ENCODE measurements around the gene CLCN5.

CLCN5 gene

DNA sequence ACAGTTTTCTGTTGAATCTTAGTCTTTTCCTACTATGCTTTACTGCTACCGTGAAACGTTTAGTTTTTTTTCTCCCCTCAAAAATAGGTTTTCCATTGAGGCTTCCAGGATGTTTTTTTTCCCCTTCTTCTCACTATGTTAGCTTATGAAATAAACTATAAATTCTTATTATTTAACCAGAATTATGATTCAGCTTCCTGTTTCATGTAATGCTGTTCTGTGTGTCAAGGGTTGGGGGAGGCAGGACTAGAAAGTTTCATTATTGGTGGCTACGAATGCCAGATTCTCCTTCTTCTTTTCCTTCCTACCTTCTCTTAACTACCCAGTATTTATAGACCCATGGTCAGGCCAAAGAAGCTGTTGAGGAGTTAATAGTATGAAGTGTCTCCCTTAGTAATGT lies 11.8 kb downstream of the CLCN5 start:
- DNase-seq (ENCODE audit: low read depth): peak; percentile 8

DNA sequence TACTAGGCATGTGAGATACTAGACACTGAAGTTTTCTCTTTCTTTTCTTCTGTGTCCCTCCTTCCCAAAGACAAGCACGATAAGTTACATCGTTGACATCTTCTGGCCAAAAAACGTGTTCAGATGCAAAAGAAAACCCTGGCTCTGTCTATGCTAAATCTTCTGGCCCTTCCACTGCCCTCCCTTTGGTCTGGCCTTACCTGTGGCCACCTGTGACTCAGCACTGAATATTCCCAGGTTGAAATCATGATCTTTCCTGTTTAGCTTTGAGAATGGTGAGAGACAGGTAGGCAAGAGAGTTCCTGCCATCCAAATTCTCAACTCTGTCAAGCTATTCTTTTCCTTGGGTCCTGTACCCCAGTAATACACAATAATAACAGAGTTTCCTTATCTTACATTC lies 12.3 kb downstream of the CLCN5 start:
- no peak for DNase-seq (ENCODE audit: low read depth)

DNA sequence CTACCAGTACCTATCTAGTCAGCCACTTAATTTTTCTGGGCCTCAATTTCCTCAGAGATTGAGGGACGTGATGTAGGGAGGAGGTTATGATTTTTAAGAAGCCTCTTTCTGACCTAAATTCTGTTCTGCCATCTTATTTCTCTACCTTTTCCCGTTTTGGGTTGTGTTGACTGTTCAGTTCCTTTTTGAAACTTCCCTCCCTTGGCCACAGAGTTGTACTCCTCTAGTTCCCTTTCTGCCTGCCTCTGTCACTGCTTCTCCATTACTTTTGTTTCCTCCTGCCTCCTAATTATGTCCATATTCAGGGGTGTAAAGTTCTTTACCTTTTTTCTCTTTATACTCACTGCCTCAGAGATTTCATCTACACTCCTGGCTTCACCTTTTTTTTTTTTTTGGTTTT lies 25.4 kb downstream of the CLCN5 start:
- DNase-seq (ENCODE audit: low read depth): no peak

DNA sequence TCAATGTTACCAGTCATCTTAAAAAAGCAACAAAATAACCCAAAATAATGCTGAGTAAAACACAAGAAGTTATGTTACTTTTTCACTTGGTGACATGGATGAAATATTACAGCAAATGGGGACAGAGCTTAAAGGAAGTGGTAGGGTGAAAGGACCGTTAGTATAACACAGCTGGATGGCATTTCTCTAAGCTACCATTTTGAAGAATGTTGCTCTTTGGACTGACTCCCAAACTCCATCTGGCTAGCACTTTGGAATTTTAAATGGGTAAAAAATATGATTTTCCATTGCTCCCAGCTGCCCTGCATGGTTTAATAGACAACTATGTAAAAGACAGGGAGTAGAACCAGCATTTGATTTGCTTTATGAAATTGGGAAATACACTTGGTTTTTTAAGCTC lies 27.6 kb downstream of the CLCN5 start:
- no peak for DNase-seq (ENCODE audit: low read depth)

DNA sequence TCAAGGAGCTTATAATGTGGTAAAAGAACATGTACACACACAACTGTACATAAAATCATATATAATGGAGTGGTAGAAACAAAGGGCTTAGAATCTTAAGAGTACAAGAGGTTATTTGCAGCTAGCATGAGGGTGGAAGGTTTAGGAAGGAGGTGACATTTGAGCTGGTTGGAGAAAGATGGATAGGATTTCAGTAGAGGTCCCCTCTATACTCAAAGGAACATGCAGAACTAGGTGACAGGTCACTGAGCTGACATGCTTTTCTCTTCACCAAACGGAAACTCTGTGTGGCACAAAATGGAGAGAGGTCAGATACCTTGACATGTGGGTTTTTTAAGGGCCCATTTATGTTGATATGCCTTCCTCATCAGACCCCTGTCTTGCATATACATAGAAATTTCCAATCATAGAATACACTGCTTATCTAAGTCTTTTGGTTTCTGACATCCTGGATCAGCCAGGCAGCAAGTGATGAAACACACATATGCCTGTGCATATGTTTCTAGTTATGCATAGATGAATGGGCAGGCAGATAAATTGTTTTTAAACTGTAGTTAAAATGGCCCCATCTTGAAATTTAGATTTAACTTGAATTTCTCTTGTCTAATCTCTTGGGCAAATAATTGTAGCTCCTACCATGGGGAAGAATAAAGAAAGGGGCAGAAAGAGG lies 29.3 kb downstream of the CLCN5 start:
- DNase-seq (ENCODE audit: low read depth): no peak

DNA sequence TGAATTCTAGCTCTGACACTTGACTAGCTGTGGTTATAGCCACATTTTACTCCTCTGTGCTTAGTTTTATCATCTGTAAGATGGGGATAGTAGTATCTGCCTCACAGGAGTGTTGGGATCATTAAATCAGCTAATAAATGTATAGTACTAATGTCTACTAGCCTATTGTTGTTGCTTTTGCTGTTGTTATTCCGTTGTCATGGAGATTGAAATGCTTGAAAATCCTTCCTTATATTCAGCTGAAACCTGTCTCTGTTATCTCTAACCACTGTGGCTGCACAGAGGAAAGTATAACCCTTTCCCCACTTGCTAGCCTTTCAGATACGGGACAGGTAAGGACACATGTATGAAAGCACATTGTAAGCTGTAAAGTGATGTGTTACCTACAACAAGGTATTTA lies 33.9 kb downstream of the CLCN5 start:
- DNase-seq (ENCODE audit: low read depth): no peak

DNA sequence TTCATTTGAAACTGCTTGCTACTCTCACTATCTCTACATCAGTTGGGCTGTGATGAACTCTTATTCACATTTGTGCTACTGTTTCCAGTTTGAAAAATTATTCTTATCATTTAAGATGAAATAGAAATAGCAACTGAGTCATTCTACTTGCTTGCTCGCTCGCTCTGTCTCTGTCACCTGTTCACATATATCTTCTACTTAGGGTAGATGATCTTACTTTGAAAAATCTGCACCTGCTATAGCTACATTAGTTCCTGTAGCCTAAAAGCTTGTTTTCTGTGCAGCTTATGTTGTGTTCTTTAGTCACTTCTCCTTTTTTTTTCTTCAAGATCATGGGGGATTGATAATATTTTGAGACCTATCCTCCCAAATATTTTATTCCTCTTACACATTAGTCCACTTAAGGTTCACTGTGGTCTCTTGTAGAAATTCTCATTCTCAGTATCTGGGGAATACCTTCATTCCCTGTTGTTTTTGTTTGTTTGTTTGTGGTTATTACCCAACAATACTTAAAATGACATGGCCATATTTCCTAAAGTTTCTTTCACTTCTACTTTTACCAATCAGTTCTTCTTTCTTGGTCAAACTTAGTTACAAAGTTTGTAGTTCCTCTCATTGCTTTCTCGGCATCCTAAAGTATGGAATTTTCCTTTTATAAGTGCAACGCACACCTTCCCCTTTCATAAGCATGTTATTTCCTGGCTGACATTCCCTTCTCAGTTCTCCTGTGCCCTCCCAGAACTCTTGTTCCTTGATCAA lies 36.5 kb downstream of the CLCN5 start:
- no peak for DNase-seq (ENCODE audit: low read depth)

DNA sequence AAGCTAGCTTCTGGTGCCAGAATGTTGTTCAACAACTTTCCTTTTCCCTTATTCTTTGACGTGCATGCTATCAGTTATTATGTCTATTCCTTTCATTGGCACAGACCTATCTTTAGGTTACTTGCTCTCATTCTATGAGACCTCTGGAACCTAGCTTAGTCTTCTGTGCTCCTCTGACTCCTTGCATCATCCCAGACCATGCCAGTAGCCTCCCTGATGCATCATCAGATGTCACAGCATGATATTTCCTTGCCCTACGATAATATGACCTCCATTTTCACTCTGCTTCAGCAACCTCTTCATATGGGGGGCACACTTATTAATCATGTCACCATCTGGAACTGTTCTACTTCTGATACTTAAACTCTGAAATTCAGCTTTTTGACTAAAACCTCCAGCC lies 37.2 kb downstream of the CLCN5 start:
- no peak for DNase-seq (ENCODE audit: low read depth)

DNA sequence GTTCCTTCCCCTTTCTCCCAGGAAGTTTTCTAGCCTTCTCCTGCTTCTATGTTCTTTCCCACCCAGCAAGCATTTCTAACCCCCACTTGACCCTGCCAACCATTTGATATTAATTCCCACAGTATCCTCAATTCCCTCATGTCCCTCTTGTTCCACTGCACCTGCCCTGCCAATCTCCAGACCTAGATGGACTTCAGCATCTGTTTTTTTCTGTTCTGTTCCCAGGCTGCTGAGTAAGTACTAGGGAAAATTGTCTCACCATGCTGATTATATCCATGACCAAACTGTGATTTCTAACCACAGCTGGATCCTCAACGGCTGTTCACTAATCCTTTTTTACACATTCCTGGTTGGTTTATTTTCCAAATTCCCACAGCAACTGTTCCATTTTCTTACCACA lies 37.7 kb downstream of the CLCN5 start:
- DNase-seq (ENCODE audit: low read depth): peak; percentile 14

DNA sequence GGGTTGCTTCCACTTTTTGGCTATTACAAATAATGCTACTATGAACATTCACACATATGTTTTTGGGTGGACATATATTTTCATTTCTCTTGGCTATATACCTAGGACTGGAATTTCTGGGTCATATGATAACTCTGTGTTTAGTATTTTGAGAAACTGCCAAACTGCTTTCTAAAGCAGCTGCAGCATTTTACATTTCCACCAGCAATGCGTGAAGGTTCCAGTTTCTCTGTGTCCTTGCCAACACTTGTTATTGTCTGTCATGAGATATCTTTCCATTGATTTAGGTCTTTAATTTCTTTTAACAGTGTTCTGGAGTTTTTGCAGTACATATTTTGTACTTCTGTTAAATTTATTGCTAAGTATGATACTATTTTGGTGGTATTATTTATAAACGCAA lies 48.3 kb downstream of the CLCN5 start:
- DNase-seq (ENCODE audit: low read depth): no peak

DNA sequence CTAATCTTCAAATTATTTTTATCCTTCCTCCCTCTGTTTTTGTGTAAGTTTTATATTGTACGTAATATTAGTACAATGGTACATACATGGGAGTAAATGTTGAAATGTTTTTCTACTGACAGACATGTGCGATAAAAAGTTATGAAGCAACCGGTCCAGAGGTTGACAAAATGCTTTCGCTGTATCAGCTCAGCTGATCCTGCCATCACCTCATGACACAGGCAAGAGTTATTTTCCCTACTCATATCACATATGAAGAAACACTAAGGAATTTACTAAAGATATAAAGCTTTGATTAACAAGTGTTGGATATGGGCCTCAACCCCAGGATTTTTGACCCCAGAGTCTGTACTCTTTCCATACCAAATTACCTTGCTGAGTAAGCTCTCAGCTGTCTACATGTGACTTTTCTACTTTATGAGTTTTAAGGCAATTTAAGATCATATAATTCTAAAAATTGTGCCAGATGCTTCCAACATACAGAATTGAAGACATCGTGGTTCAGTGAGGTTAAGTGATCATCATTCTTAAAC lies 50.0 kb downstream of the CLCN5 start:
- DNase-seq (ENCODE audit: low read depth): peak; percentile 90

DNA sequence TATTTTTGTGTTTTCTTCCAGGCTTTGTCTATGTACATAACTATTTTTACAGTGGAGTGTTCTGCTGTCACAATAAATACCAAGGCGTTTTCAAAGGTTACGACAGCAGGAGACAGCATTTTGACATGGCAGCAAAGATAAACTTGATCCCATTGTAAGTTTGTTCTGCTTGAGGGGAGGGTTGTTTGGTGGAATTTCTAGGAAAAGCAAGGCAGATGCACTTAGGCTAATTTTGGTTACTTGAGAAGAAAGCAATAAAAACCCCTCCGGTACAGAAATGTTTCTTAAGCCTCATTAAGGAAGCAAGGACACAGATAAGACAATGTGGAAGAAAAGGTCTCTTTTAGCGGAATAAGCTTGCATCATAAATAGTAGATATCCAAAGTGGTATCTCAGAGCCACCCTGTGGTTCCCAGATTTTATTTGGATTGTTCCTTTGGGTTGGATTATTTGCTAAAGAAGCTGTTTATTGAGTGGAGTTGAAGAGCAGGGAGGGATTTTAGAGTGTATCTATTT lies 54.3 kb downstream of the CLCN5 start:
- DNase-seq (ENCODE audit: low read depth): no peak

DNA sequence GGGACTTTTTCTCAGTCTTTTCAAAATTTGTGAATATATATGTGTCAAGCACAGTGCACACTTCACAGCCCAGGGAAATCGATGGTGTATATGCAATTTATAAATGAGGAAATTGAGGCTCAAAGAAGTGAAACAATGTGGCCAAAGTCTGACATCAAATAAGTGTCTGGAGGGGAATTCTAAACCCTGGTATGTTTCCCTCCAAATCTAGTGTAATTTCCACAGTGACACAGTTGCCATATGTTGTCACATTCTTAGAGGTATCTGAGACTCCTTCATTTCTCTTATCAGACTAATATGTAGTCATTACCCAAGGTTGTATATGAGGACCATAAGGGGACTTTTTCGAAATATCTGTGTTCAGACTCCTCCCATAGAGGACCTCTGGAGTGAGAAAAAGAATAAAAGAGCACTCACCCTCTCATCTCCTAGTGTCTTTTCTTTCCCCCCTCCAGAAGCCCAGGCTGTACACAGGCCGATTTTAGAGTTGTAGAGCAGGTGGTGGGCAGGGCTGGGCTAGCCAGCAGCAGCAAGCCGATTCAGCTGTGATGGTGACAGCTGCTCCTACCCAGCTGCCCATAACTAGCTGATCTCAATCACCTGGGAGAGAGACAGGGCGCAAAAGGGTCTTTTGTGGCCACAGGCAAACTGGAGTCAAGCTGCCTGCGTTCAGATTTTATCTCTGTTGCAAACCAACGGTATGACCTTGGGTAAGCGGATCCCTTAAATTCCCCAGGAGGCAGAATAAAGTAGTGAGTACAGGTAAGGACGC lies 55.1 kb downstream of the CLCN5 start:
- no peak for DNase-seq (ENCODE audit: low read depth)

DNA sequence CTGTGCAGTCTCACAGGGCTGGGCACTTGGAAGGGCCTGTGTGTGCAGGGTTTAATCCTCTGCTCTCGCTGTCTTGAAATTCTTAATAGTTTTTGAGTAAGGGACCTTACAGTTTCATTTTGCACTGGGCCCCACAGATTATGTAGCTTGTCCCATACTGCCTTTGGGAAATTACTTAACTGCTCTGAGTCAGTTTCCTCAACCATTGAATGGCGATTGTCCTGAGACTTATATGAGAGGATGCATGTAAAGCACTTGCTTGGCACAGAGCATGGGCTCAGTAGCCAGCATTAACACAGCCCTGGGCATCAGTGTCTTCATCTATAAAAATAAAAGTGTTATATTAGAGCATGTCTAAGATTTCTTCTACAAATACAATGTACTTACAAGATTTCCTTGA lies 55.8 kb downstream of the CLCN5 start:
- DNase-seq (ENCODE audit: low read depth): no peak

DNA sequence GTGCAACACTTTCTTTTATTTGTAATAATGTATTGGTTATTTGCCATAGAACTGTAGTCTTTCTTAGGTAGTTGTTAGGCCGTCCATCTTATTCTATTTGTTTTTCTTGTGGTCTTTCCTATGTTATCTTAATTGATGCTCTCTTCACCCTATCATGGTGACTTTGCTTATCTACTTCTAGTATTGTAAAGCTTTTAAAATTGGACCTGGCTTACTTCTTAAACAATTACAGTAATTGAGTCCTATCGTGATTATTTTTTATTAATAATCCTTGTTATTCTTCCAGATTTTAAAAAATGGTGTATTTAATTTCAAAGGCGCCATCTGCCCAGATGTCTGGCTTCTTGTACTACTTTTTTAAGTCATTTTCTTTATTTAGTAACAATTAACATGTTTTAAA lies 63.7 kb downstream of the CLCN5 start:
- DNase-seq (ENCODE audit: low read depth): no peak

DNA sequence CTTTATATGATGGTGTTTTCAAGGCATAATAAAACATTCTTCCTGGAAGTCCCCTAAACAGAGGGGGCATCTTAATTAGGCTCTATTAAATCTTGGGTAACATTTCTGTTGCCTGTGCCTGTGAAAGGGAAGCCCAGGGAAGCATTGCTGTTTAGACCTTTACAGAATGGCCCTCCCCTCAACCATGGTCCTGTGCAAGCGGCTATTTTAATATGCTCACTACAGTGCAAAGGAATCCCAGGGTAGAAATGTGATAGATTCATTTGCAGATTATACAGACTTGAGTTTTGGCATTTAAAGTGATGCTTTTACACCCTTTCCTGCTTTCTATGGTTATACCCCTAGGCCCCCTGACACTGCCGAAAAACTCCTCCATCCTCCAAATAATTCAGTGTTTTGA lies 65.3 kb downstream of the CLCN5 start:
- DNase-seq (ENCODE audit: low read depth): no peak

DNA sequence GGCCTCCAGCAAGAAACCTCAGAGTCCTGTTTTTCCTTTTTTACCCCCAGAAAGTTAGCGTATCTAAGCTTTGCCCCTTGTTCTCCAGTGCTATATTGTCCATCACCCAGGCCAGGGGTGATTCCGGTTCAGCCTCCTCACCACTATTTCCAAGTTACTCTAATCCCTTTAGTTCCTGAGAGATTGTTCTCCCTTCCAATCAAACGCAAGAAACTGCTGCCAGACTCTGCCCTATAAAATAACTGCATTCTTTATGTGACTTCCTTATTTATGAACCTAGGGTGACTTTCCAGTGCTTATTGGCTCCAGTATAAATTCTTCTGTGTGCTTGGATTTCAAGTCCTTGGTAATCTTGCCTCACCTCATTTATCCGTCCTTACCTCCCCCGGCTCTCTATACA lies 65.7 kb downstream of the CLCN5 start:
- DNase-seq (ENCODE audit: low read depth): no peak

DNA sequence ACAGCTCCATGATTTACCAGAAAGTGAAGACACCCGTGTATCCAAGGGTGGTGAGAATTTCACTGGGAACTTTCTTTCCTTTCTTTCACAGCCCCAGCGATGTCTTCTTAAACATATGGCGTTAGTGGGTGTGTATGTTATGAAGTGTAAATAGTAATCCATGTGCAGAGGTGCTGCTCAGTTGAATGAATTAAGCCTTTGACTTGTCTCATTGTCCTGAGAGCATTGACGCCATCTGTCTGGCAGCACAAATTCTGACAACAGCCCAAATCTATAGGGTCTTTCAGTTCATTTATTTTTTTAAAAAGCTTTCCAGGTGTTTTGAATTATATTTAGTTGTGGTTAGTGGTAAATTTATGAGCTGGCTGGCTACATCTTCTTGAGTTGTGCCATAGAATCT lies 69.4 kb downstream of the CLCN5 start:
- DNase-seq (ENCODE audit: low read depth): no peak

DNA sequence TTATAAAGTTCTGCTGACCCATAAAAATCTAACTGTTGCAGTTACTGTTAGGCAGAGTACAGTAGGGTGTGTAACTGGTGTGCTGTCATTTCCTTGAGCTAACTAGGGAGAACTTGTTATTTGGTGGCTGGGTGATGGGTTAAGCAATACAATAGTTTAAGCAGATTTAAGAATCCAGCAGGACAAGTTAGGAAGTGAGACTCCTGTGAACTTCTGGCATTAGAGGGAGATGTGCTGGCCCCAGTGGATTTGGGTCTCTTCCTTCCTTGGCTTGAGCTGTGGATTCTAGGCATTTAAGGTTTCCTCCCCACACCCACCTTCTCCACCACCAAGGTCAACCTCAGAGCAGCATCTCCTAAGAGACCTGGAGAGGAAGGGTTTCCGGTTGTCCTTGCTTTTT lies 70.5 kb downstream of the CLCN5 start:
- DNase-seq (ENCODE audit: low read depth): no peak

DNA sequence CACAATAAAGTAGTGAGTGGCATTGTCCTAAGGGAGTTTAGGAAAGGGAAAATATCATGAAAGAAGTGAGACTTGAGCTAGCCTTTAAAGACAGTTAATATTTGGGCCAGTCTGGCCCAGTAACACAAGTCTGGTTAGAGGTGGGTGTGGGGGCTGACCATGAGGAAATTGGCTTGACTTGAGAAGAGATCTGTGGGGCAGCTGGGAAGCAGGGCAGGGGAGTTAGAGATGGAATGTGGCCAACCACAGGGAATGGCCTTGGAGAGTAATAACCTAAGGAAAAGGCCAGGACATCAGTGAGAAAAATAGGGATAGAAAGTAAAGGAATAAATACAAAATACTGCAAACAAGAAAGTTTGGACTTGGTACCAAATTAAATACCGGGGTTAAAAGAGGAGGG lies 71.3 kb downstream of the CLCN5 start:
- no peak for DNase-seq (ENCODE audit: low read depth)

DNA sequence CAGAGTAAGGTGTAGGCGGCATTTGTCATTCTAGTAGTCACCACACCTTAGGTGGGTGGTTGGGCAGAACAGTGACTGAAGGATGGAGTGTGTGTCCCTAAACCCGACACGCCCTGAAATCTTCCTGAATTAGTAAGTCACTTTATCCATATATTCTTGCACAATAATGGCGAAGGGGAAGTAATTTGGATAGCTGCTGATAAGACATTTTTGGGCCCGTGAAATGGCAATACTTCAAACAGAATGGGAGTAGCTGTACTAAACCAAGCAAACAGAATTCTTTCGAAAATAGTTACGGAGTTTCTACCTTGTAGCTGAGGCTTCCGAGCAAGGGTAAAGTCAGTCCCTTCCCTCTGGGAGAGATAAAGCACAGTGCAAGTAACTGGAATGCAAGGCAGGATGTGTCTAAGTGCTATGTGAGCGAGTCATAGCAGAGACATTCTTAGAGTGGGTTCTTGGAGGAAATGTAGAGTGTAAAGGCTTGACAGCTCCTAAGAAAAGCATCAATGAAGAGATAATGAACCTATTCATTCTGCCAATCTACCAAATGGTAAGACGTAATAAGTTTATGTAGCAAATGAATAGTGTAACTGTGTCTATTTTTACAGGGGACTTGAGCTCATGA lies 72.8 kb downstream of the CLCN5 start:
- peak; percentile 81 for DNase-seq (ENCODE audit: low read depth)

DNA sequence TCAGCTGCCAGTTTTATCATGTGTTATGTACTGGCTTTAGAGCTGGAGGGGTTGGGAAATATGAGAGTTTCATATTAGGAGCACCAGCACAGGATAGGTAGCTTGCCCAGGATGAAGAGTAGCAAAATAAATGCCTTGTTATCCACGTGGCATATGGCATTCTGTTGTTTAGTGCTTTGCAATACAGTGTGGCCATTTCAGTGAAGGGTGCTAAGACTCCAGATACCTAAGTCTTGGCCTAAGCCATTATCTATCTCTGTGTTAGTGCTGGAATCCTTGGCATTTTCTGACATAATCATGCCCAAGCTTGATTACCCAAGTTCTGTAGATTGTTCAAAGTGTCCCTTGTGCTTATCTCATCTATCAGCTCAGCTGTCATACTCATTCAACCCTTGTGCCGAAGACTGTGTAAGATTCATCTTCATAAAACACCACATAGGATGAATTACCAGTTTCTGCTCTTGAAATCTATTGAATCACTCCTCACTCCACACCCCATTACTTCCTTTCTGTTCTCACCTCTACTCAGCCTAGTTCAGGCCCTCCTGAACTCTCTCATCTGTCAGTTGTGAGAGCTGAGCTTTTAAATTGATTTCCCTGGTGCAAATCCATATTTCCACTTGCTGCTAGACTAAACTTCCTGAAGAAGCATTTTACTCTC lies 73.5 kb downstream of the CLCN5 start:
- peak; percentile 67 for DNase-seq (ENCODE audit: low read depth)

Data from amniotic epithelial cell (primary cell).